HG03103 (cell line): Measurements from ENCODE around the gene SPAG17.
"Not testable (repeated sequence)": the region's sequence is repeated elsewhere in the genome, so short reads cannot be mapped to it uniquely, and the experiment has no call there.

Experiments used
- ATAC-seq: cut with Tn5 transposase; IDR thresholded peaks from one replicate; pipeline ENCODE4 v1.9.1; 2021; ENCODE audit warnings: low read depth; ENCODE audit not compliant: unreplicated experiment

Gene SPAG17

GRCh38 chr1:117922717-117923116, 262.3 kb downstream of the SPAG17 start:
- ATAC-seq: not testable (repeated sequence)

GRCh38 chr1:117921991-117922390, 263.0 kb downstream of the SPAG17 start:
- no peak for ATAC-seq

- no peak for ATAC-seq
Observed at GRCh38 chr1:117919376-117919775, 265.7 kb downstream of the SPAG17 start.

- no peak for ATAC-seq
Observed at GRCh38 chr1:117911051-117911450, 274.0 kb downstream of the SPAG17 start.

- ATAC-seq: no peak
Observed at GRCh38 chr1:117905019-117905418, 280.0 kb downstream of the SPAG17 start.

- ATAC-seq: no peak
Observed at GRCh38 chr1:117904485-117904884, 280.5 kb downstream of the SPAG17 start.
